Measurements from ENCODE around the gene RALA.

Gene RALA

GRCh38 chr7:39623047-39623731, at the start of gene RALA:
Gene RALA, plus strand, starts transcription at chr7:39623572. Its CDS starts 63,096 bp downstream, at chr7:39686668.
- DNase-seq = peak; percentile 91 to 92

GRCh38 chr7:39574673-39575349, 48.6 kb upstream of the RALA start:
- no peak for DNase-seq

GRCh38 chr7:39577229-39577874, 46.0 kb upstream of the RALA start:
- DNase-seq = no peak

- DNase-seq = peak; percentile 79 to 81
These were observed 43.1 kb upstream of the RALA start for GRCh38 chr7:39580149-39580874.

GRCh38 chr7:39582536-39582935, 40.8 kb upstream of the RALA start:
- no peak for DNase-seq

- DNase-seq = no peak
These were observed 39.8 kb upstream of the RALA start for GRCh38 chr7:39583539-39583938.

GRCh38 chr7:39587393-39587792, 36.0 kb upstream of the RALA start:
- no peak for DNase-seq

GRCh38 chr7:39588416-39588815, 35.0 kb upstream of the RALA start:
- DNase-seq = no peak

GRCh38 chr7:39589323-39590111, 33.9 kb upstream of the RALA start:
- DNase-seq = peak; percentile 61 to 70

GRCh38 chr7:39592586-39592985, 30.8 kb upstream of the RALA start:
- peak in 1 of 2 donors; percentile 8 for DNase-seq

- DNase-seq = no peak
These were observed 28.3 kb upstream of the RALA start for GRCh38 chr7:39594988-39595620.

GRCh38 chr7:39602351-39602750, 21.0 kb upstream of the RALA start:
- DNase-seq = no peak

- DNase-seq = no peak
These were observed 19.4 kb upstream of the RALA start for GRCh38 chr7:39603924-39604323.

GRCh38 chr7:39605087-39605486, 18.3 kb upstream of the RALA start:
- DNase-seq = no peak

GRCh38 chr7:39606352-39606751, 17.0 kb upstream of the RALA start:
- DNase-seq = no peak

- DNase-seq = no peak
These were observed 16.4 kb upstream of the RALA start for GRCh38 chr7:39606941-39607340.

- DNase-seq = no peak
These were observed 15.5 kb upstream of the RALA start for GRCh38 chr7:39607865-39608264.

GRCh38 chr7:39608278-39608677, 15.1 kb upstream of the RALA start:
- DNase-seq = no peak

- peak in 1 of 2 donors; percentile 20 for DNase-seq
These were observed 14.0 kb upstream of the RALA start for GRCh38 chr7:39609113-39609934.

GRCh38 chr7:39609935-39610263, 13.5 kb upstream of the RALA start:
- DNase-seq = no peak

- no peak for DNase-seq
These were observed 9.8 kb upstream of the RALA start for GRCh38 chr7:39613577-39613976.

All from CD4-positive, alpha-beta T cell treated with Interleukin-4 for 1 hour (primary cell).